ENCODE data around the gene SH3RF3.

SH3RF3 gene

GRCh38 chr2:109345091-109345490, 216.1 kb downstream of the SH3RF3 start:
- TF ChIP-seq CTCF (IDR thresholded peaks at IDR 0.05; ENCODE audit: control insufficient read depth, extremely low read depth, insufficient read depth) = no peak
- no peak for DNase-seq (ENCODE audit: low read depth)

GRCh38 chr2:109345653-109346480, 216.9 kb downstream of the SH3RF3 start:
- DNase-seq (ENCODE audit: low read depth) = no peak
- no peak for TF ChIP-seq CTCF (IDR thresholded peaks at IDR 0.05; ENCODE audit: control insufficient read depth, extremely low read depth, insufficient read depth)
- H3K4me3 ChIP-seq (ENCODE audit: low read depth, low read length) = no peak overlapping the region

More at GRCh38 chr2:109345091-109345490, 216.1 kb downstream of the SH3RF3 start:
- no peak overlapping the region for H3K4me3 ChIP-seq (ENCODE audit: low read depth, low read length)

GRCh38 chr2:109346601-109347228, 217.7 kb downstream of the SH3RF3 start:
- TF ChIP-seq CTCF (IDR thresholded peaks at IDR 0.05; ENCODE audit: control insufficient read depth, extremely low read depth, insufficient read depth) = no peak
- H3K4me3 ChIP-seq (ENCODE audit: low read depth, low read length) = no peak overlapping the region
- no peak for DNase-seq (ENCODE audit: low read depth)

- TF ChIP-seq CTCF (IDR thresholded peaks at IDR 0.05; ENCODE audit: control insufficient read depth, extremely low read depth, insufficient read depth) = no peak
- no peak overlapping the region for H3K4me3 ChIP-seq (ENCODE audit: low read depth, low read length)
- no peak for DNase-seq (ENCODE audit: low read depth)
These were observed 218.6 kb downstream of the SH3RF3 start for GRCh38 chr2:109347626-109348025.

GRCh38 chr2:109348190-109348589, 219.2 kb downstream of the SH3RF3 start:
- no peak overlapping the region for H3K4me3 ChIP-seq (ENCODE audit: low read depth, low read length)
- no peak for DNase-seq (ENCODE audit: low read depth)
- TF ChIP-seq CTCF (IDR thresholded peaks at IDR 0.05; ENCODE audit: control insufficient read depth, extremely low read depth, insufficient read depth) = no peak

- no peak for TF ChIP-seq CTCF (IDR thresholded peaks at IDR 0.05; ENCODE audit: control insufficient read depth, extremely low read depth, insufficient read depth)
- DNase-seq (ENCODE audit: low read depth) = no peak
- H3K4me3 ChIP-seq (ENCODE audit: low read depth, low read length) = no peak overlapping the region
These were observed 219.9 kb downstream of the SH3RF3 start for GRCh38 chr2:109348671-109349502.
